Measurements from ENCODE around the gene TNRC6B. TPM values are rescaled to one million over a fixed set of nuclear protein-coding genes. Genes with fewer than 3 reads are reported as not detected.

The TNRC6B gene
- total and polyA plus RNA-seq, 2 experiments from 2014 or later: 23.7 to 25.8 TPM

DNA sequence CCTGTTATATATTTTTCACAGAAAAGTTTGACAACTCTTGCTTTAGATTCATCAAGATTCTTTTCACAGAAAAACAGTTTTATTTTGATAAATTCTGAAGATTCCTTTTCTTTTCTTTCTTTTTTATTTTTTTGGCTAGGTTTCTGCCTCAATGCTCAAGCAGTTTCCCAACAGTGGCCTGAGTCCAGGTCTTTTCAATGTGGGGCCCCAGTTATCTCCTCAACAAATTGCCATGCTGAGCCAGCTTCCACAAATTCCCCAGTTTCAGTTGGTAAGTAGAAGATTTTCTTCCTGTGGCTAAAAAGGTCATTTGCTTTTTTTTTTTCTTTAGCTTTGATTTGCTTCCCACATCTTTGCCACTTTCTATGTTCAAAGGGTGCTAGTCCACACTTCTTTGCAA, 122.6 kb downstream of the TNRC6B start:
- Histone ChIP-seq H3K9me2 (replicated peaks; ENCODE audit: insufficient read depth) (no peaks in the 10 kb centered on the region), H3K36me3 (replicated peaks; ENCODE audit: insufficient read depth, low read depth) (no peaks in the 10 kb centered on the region)

DNA sequence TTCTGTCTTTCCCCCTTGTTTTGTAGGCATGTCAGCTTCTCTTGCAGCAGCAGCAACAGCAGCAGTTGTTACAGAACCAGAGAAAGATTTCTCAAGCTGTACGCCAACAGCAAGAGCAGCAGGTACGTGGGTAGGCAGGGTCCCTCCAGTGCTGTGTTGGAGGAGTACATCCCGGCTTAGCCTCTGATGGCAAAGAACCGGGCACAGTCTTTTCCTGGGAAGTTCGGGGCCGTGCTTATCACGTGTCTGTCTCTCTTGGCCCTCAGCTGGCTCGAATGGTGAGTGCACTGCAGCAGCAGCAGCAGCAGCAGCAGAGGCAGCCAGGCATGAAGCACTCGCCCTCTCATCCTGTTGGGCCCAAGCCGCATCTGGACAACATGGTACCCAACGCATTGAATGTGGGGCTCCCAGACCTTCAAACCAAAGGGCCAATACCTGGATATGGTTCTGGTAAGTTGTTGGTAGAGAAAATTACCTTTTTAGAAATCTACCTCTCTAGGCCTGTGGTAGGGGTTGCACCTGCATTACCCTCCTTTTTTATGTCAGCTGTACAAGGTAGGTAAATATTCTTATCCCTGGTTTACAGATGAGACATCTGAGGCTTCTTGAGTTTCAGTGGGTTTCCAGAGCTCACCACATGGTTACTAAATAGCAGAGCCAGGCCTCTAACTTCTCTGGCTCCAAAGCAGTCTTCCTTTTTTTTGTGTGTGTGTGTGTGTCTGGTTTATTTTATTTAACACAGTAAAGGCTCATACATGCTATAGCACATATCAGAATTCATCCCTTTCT, 123.4 kb downstream of the TNRC6B start:
- no peaks in the 10 kb centered on the region for H3K27me3 ChIP-seq
- H3K36me3 ChIP-seq (replicated peaks; ENCODE audit: insufficient read depth, low read depth): no peaks in the 10 kb centered on the region
- no peak overlapping the region for H3K27ac ChIP-seq
- no peak overlapping the region for H3K4me3 ChIP-seq
- no peaks in the 10 kb centered on the region for H3K79me2 ChIP-seq
- 93% methylated on average over 11 of the region's 11 CpGs for WGBS (ENCODE audit: low lambda C conversion rate, missing lambda C conversion rate)
- no peak overlapping the region for H3K4me2 ChIP-seq
- H3K4me1 ChIP-seq (ENCODE audit: insufficient read depth): no peaks in the 10 kb centered on the region
- DNase-seq (ENCODE audit: low spot score): no peak
- H2AFZ ChIP-seq: no peak overlapping the region
- no peaks in the 10 kb centered on the region for H4K20me1 ChIP-seq (ENCODE audit: insufficient read depth, poor library complexity, severe bottlenecking)
- no peaks in the 10 kb centered on the region for H3K9me3 ChIP-seq (ENCODE audit: low read depth)
- H3K9me2 ChIP-seq (replicated peaks; ENCODE audit: insufficient read depth): no peaks in the 10 kb centered on the region
- no peak for TF ChIP-seq EZH2 (IDR thresholded peaks at IDR 0.05; ENCODE audit: borderline replicate concordance)
- TF ChIP-seq EZH2phosphoT487 (IDR thresholded peaks at IDR 0.05; ENCODE audit: low read depth, severe bottlenecking, unreplicated experiment): no peak
- TF ChIP-seq, protein P1, sequence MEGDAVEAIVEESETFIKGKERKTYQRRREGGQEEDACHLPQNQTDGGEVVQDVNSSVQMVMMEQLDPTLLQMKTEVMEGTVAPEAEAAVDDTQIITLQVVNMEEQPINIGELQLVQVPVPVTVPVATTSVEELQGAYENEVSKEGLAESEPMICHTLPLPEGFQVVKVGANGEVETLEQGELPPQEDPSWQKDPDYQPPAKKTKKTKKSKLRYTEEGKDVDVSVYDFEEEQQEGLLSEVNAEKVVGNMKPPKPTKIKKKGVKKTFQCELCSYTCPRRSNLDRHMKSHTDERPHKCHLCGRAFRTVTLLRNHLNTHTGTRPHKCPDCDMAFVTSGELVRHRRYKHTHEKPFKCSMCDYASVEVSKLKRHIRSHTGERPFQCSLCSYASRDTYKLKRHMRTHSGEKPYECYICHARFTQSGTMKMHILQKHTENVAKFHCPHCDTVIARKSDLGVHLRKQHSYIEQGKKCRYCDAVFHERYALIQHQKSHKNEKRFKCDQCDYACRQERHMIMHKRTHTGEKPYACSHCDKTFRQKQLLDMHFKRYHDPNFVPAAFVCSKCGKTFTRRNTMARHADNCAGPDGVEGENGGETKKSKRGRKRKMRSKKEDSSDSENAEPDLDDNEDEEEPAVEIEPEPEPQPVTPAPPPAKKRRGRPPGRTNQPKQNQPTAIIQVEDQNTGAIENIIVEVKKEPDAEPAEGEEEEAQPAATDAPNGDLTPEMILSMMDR (IDR thresholded peaks at IDR 0.05; ENCODE audit: poor library complexity): no peak

More for the DNA sequence above, 122.6 kb downstream of the TNRC6B start:
- H3K27ac ChIP-seq: no peak overlapping the region
- no peaks in the 10 kb centered on the region for H3K9me3 ChIP-seq (ENCODE audit: low read depth)
- H3K27me3 ChIP-seq: no peaks in the 10 kb centered on the region
- no peak for DNase-seq (ENCODE audit: low spot score)
- H2AFZ ChIP-seq: no peak overlapping the region
- H3K4me3 ChIP-seq: no peak overlapping the region
- H3K4me2 ChIP-seq: no peak overlapping the region
- H3K4me1 ChIP-seq (ENCODE audit: insufficient read depth): no peaks in the 10 kb centered on the region
- no peaks in the 10 kb centered on the region for H3K79me2 ChIP-seq
- TF ChIP-seq EZH2 (IDR thresholded peaks at IDR 0.05; ENCODE audit: borderline replicate concordance) (no peak), EZH2phosphoT487 (IDR thresholded peaks at IDR 0.05; ENCODE audit: low read depth, severe bottlenecking, unreplicated experiment) (no peak)
- TF ChIP-seq, protein P1 (IDR thresholded peaks at IDR 0.05; ENCODE audit: poor library complexity): no peak
- no peaks in the 10 kb centered on the region for H4K20me1 ChIP-seq (ENCODE audit: insufficient read depth, poor library complexity, severe bottlenecking)

DNA sequence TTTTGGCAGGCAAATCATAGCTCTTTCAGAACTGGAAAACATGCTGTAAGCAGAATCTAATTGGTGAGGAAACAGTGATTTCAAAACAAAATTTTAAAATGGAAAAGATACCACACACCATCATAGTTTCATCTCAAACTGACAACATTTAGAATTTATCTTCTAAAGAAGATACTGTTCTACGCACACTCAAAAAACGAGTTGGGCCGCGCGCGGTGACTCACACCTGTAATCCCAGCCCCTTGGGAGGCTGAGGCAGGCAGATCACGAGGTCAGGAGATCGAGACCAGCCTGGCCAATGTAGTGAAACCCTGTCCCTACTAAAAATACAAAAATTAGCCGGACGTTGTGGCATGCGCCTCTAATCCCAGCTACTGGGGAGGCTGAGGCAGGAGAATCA, 124.4 kb downstream of the TNRC6B start:
- H3K79me2 ChIP-seq: no peaks in the 10 kb centered on the region
- H3K4me2 ChIP-seq: no peak overlapping the region
- H3K9me3 ChIP-seq (ENCODE audit: low read depth): no peaks in the 10 kb centered on the region
- no peak overlapping the region for H3K27ac ChIP-seq
- no peaks in the 10 kb centered on the region for H4K20me1 ChIP-seq (ENCODE audit: insufficient read depth, poor library complexity, severe bottlenecking)
- no peak overlapping the region for H2AFZ ChIP-seq
- H3K4me3 ChIP-seq: no peak overlapping the region
- TF ChIP-seq, protein P1 (IDR thresholded peaks at IDR 0.05; ENCODE audit: poor library complexity): no peak
- TF ChIP-seq EZH2phosphoT487 (IDR thresholded peaks at IDR 0.05; ENCODE audit: low read depth, severe bottlenecking, unreplicated experiment) (no peak), EZH2 (IDR thresholded peaks at IDR 0.05; ENCODE audit: borderline replicate concordance) (no peak)
- no peak for DNase-seq (ENCODE audit: low spot score)
- whole genome bisulfite sequencing (ENCODE audit: low lambda C conversion rate, missing lambda C conversion rate): 98% methylated on average over 11 of the region's 11 CpGs
- H3K36me3 ChIP-seq (replicated peaks; ENCODE audit: insufficient read depth, low read depth): no peaks in the 10 kb centered on the region
- no peaks in the 10 kb centered on the region for H3K27me3 ChIP-seq
- no peaks in the 10 kb centered on the region for H3K4me1 ChIP-seq (ENCODE audit: insufficient read depth)
- no peaks in the 10 kb centered on the region for H3K9me2 ChIP-seq (replicated peaks; ENCODE audit: insufficient read depth)
